AG04450 (cell line): Measurements from ENCODE around the gene HES6. TPM values are rescaled to one million over a fixed set of nuclear protein-coding genes. Genes with fewer than 3 reads are reported as not detected.

Experiments
- CTCF ChIA-PET: fragments of 300-600, 350-600 bp; formaldehyde crosslinking; extraction: SDS; loops from one replicate; lab custom pipeline; 2022; ENCODE audit warnings: antibody characterized with exemption, inconsistent platforms; lab: Charles Lee
- POLR2A ChIA-PET: fragments of 350-600 bp; formaldehyde crosslinking; extraction: SDS; loops from one replicate; lab custom pipeline; 2021; ENCODE audit warnings: antibody characterized with exemption, inconsistent platforms; lab: Yijun Ruan, JAX
- DNase-seq: peaks from one replicate; pipeline ENCODE4 v3.0.0-alpha.2; 2011; ENCODE audit warnings: low read depth, low spot score
- H3K27ac ChIP-seq: one replicate; pipeline ENCODE4 v1.5.1; 2012; ENCODE audit warnings: low read depth, low read length, control low read depth
- H3K27me3 ChIP-seq: one replicate; pipeline ENCODE4 v1.6.0; 2012; ENCODE audit warnings: low read length; ENCODE audit not compliant: control insufficient read depth, insufficient read depth
- H3K4me3 ChIP-seq: 2 replicates; pipeline ENCODE4 v1.5.1; 2011; ENCODE audit warnings: mild to moderate bottlenecking, low read depth, low read length, control low read depth
- H3K9me3 ChIP-seq: 2 replicates; pipeline ENCODE4 v1.5.1; 2012; ENCODE audit warnings: low read length; ENCODE audit not compliant: control insufficient read depth, insufficient read depth
- polyA plus RNA-seq: library from polyadenylated mRNA; depleted of rRNA; stranded (reverse); fragments of >200 nt; gene quantifications from 2 replicates; pipeline ENCODE4 v1.2.3, GENCODE V29; 2011
- TF ChIP-seq, protein P1 (sequence below): IDR thresholded peaks from 2 replicates; pipeline ENCODE4 v1.5.1; 2011; ENCODE audit warnings: low read depth, low read length, control low read depth, inconsistent platforms

HES6 gene
- polyA plus RNA-seq, 1 experiment, result 2.9 TPM

DNA sequence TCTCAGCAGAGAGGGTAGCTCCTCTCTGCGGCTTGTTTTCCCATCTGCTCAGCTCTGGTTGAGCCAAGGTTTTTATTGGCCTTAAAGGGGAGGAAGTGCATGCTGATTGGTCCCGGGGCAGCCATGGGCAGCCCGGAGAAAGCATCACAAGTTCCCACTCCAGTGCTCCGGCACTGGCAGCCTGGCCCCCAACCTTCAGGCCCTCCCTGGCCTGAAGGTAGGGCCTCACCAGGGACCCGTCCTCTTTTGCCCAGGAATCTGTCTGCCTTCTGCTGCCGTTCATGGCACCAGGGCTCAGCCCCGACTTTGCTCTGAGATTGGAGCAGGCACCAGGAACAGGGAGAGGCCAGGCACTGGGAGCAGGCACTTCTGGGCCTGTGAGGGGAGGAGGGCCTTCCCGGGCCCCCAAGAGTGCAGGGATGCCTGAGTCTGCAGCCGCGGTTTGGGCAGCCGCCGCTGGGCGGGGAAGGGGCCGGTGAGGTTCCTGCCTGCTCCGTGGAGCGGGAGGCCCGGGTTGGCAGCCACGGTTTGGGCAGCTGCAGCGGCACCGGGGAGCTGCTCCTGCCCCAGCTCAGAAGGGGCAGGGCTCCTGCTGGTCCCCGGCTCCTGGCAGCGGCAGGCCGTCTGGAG, 18.8 kb downstream of the HES6 start:
- H3K27me3 ChIP-seq, result peaks cover 2% of the 10 kb centered on the region
- TF ChIP-seq, protein P1, sequence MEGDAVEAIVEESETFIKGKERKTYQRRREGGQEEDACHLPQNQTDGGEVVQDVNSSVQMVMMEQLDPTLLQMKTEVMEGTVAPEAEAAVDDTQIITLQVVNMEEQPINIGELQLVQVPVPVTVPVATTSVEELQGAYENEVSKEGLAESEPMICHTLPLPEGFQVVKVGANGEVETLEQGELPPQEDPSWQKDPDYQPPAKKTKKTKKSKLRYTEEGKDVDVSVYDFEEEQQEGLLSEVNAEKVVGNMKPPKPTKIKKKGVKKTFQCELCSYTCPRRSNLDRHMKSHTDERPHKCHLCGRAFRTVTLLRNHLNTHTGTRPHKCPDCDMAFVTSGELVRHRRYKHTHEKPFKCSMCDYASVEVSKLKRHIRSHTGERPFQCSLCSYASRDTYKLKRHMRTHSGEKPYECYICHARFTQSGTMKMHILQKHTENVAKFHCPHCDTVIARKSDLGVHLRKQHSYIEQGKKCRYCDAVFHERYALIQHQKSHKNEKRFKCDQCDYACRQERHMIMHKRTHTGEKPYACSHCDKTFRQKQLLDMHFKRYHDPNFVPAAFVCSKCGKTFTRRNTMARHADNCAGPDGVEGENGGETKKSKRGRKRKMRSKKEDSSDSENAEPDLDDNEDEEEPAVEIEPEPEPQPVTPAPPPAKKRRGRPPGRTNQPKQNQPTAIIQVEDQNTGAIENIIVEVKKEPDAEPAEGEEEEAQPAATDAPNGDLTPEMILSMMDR, result no peak
- DNase-seq, result no peak
- no peaks in the 10 kb centered on the region; the same call in 1 of the 2 replicates for H3K9me3 ChIP-seq
- no peak overlapping the region for H3K27ac ChIP-seq
- CTCF ChIA-PET, result no interaction called here
- H3K4me3 ChIP-seq, result no peak overlapping the region
- POLR2A ChIA-PET, result interaction anchor here (1.3 kb wide), 1 partner anchor 52 kb away, joined by 4 read pairs; no protein-coding TSS in a partner anchor

DNA sequence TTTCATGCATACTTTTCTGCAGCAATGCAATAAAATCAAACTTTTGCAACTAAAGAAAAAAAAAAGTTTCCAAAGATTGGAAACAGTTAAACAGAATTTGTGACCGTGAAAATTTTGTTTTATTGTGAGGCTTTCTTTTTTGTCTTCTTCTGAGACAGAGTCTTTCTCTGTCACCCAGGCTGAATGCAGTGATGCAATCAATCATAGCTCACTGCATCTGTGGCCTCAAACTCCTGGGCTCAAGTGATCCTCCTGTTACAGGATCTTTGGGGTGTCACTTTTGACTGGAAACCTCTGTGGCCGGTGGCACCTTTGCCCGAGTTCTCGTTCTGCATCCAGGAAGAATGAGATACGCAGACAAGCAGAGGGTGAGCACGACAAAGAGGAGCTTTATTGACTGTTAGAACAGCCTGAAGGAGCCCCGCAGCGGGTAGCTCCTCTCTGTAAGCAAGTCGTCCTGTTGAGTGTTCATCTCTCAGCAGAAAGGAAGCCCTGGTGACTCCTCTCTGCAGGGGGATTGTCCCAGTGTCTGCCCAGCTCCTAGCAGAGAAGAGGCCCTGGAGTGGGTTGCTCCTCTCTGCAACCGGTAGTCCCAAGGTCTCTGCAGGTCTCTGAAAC, 19.5 kb downstream of the HES6 start:
- peaks cover 6% of the 10 kb centered on the region for H3K27me3 ChIP-seq
- no peaks in the 10 kb centered on the region for H3K9me3 ChIP-seq
- no peak overlapping the region for H3K27ac ChIP-seq
- DNase-seq, result no peak
- H3K4me3 ChIP-seq, result no peak overlapping the region
- TF ChIP-seq, protein P1, result no peak
- CTCF ChIA-PET, result no interaction called here
- POLR2A ChIA-PET, result interaction anchor here (1.3 kb wide), 1 partner anchor 51 kb away, joined by 4 read pairs; no protein-coding TSS in a partner anchor

DNA sequence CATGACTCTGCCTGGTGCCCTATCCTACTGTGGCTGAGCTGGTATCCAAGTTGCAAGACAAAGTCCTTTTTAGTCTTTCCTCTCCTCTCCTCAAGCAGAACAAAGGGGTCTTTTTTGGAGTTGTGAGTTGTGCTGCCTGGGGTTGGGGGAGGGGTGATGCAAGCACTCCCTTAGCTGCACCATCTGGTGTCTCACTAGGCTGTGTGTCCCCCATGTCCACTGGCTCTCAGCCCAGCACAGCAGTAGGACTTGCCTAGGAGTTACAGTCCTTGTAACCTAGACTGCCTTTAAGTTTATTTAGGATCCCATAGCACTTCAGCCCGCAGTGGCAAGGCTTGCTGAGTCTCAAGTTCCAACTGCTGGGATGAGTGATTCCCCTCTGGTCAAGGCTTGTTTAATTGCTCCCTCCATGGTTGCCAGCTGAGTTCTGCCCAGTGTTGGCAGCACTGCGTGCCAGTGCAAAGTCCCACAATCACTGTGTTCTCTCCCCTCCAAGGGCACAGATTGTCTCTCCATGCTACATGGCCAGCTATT, 23.1 kb downstream of the HES6 start:
- no peak overlapping the region for H3K27ac ChIP-seq
- H3K27me3 ChIP-seq, result peaks cover 15% of the 10 kb centered on the region
- no peak overlapping the region for H3K4me3 ChIP-seq
- CTCF ChIA-PET, result no interaction called here
- POLR2A ChIA-PET, result no interaction called here
- no peaks in the 10 kb centered on the region for H3K9me3 ChIP-seq
- no peak for DNase-seq
- TF ChIP-seq, protein P1, result no peak

DNA sequence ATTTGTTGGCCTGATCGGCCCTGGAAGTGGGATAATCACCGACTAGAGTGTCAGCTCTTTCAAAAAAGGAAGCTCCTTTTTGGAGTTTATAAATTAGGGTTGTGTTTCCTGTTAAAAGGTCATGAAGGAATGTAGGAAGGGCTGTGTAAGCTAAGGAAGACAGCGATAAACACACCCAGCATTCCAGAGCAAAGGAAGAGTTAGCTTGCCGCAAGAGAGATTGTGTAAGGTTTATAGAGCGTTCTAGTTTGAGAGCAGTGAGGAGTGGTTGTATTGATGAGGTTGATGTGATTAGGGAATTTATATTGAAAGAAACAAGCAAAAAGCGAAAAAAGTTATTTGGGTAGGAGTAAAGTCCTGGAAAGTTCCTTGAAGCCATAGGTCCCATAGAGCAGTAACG, 32.8 kb downstream of the HES6 start:
- ChIA-PET CTCF (interaction anchor here (0.8 kb wide), 1 partner anchor 56 kb away, joined by 5 read pairs; no protein-coding TSS in a partner anchor), POLR2A (no interaction called here)
- TF ChIP-seq, protein P1, result no peak
- DNase-seq, result no peak
- no peaks in the 10 kb centered on the region for H3K9me3 ChIP-seq
- no peak overlapping the region for H3K4me3 ChIP-seq
- peaks cover 26% of the 10 kb centered on the region for H3K27me3 ChIP-seq
- no peak overlapping the region for H3K27ac ChIP-seq
